IPS-NIHi7 (cell line): ENCODE measurements around the gene ESRRA.

Source experiments
- DNase-seq: peaks from one replicate; pipeline ENCODE4 v3.0.0; 2012; ENCODE audit warnings: mixed read lengths; ENCODE audit errors: extremely low spot score

Gene ESRRA

DNA sequence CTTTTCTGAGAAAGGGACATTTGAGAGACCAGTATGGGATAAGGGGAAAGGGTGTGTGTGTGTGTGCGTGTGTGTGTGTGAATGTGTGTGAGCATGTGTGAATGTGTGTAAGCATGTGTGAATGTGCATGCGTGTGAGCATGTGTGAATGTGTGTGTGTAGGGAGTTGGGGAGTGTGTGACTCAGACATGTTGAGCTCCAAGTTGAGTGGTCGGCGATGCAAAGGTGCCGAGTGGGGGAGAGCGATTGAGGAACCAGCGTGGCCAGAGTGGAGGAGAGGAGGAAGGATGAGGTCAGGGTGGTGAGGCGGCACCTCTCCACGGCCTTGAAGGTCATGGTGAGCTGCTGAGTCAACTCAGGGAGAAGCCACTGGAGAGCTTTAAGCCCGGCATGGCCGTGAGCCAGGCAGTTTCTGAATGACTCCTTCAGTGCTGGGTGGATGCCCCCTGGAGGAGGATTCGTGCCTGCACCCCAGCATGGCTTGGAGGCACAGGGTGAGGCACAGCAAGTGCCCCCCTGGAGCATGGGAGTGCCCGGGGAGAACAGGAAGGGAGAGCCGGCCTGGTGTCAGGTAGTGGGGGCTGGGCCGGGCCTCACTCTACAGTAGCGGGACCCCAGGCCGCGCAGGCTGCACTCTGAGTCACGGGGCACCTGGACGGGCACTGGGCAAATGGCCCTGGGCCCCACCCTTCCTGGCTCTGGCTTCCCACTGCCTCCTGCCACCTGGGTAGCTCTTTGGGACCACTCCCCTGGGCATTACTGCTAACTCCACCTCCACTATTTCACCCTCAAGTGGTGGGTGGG, 26.4 kb downstream of the ESRRA start:
- peak; percentile 66 for DNase-seq

DNA sequence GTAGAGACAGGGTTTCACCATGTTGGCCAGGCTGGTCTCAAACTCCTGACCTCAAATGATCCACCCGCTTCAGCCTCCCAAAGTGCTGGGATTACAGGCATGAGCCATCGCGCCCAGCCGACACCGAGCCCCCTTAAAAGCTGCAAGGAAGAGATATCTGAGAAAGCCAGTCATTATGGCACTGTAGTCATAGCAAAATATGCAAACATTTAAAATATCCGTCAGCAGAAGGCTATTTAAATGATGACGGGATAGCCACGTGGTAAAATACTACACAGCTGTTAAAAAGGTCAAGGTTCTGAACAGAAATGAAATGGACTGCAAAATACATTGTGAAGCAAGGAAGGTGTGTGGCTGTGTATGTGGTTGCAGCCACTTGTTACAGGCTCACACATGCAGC, 28.2 kb downstream of the ESRRA start:
- no peak for DNase-seq

DNA sequence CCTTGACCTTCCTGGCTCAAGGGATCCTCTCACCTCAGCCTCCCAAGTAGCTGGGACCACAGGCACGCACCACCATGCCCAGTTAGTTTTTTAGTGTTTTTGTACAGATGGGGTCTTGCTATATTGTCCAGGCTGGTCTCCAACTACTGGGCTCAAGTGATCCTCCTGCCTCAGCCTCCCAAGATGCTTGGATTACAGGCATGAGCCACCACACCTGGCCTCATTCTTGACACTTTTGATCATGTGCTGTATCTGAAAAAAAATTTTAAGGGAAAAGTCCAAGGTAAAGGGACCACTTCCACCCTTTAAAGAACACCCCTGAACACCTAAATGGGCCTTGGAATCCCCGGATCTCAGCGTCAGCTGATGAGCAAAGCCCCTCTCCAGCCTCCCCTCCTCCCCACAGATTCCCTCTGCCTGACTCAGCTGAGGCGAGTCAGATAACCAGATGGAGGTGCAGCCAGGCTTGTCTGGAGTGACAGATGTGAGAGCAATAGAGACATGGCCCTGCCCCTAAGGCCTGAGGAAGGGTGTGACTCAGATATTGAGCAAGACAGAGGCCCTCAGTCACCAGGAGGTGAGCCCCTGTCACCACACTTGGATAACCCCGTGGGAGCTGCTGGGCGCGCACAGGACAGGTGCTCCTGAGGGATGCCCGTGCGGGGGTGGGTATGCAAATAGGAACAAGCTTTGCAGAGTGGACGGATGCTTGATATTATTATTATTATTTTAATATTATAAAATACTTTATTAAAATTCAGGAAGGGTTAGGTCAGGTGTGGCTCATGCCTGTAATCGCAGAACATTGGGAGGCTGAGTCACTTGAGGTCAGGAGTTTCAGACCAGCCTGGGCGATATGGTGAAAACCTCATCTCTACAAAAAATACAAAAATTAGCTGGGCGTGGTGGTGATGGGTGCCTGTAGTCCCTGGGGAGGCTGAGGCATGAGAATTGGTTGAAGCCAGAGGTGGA, 29.7 kb downstream of the ESRRA start:
- DNase-seq = peak; percentile 73

DNA sequence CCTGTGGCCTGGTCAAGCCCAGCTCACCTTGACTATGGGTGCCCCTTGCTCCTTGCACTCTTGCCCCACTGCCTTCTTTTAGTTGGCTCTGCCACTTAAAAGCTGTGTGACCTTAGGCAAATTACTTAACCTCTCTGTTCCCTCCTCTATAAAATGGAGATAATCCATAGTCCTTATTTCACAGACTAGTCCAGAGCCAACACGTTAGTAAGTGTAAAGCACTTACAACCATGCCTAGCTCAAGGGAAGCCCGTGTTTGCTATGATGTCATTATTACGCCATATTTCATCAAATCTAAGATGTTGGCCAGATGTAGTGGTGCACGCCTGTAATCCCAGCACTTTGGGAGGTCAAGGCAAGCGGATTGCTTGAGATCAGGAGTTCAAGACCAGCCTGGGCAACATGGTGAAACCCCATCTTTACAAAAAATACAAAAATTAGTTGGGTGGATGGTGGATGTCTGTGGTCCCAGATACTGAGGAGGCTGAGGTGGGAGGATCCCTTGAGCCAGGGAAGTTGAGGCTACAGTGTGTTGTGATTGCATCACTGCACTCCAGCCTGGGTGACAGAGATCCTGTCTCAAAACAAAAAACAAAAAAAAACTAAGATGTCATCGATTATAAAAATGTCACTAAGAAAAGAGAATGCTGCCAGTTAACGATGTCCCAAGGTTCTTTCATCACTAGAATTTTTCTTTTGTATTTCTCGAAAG, 32.4 kb downstream of the ESRRA start:
- DNase-seq = no peak

DNA sequence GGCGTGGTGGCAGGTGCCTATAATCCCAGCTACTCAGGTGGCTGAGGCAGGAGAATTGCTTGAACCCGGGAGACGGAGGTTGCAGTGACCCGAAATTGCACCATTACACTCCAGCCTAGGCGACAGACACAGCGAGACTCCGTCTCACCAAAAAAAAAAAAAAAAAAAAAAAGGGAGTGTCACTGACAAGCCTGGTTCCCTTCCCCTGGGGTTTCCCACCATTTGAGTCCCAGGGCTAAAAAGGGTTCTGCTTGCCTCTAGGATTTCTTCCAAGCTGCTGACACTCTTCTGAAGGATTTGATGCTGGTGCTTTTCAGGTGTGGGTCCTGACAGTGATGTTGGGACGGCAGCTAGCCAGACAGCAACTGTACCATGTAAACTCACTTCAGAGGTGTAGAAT, 33.4 kb downstream of the ESRRA start:
- no peak for DNase-seq

DNA sequence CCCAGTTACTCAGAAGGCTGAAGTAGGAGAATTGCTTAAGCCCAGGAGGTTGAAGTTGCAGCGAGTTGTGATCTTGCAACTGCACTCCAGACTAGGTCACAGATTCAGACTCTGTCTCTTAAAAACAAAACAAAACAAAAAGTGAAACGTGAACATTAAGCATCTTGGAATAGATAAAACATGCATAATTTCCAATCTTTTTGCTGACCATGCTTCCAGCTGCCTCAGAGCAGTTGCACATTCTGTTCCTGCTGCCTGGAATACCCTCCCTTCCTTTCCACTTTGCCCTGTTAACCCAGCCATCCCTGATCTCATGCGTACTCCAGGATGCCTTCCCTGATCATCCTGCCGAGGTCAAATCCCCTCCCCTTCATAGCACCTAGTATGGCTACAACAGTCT, 34.0 kb downstream of the ESRRA start:
- no peak for DNase-seq

DNA sequence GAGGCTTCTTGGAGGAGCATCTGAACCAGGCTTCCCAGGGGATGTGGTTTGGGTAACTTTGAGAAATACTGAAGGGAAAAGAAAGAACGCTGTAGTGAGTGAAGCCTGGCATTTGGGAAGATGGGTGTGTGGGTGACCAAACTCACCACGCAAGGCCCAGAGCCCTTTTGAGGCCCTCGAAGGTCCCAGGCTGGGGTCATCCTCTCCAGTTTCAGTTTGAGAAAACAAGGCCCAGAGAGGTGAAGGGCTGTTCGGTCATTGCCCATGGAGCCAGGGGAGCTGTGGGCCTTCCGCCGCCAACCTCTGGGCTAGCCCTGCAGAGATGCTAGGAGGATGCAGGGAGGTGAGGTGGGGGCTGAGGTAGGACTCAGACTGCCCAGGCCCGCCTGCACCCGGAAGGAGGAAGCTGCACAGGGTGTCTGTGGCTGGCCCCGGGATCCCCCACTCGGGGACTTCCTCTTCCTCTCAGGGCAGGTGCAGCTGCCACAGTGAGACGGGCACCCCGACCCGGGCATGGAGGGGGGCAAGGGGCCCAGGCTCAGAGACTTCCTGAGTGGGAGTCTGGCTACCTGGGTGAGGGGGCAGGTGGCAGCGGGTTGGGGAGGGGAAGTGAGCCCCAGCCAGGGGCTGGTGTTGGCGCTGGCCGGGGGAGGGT, 34.6 kb downstream of the ESRRA start, which contains the start of gene CCDC88B:
TSS of gene CCDC88B (plus strand) at position 451 of the 655 bp plus-strand sequence. CDS start at position 514, 63 bp downstream.
- DNase-seq = no peak

DNA sequence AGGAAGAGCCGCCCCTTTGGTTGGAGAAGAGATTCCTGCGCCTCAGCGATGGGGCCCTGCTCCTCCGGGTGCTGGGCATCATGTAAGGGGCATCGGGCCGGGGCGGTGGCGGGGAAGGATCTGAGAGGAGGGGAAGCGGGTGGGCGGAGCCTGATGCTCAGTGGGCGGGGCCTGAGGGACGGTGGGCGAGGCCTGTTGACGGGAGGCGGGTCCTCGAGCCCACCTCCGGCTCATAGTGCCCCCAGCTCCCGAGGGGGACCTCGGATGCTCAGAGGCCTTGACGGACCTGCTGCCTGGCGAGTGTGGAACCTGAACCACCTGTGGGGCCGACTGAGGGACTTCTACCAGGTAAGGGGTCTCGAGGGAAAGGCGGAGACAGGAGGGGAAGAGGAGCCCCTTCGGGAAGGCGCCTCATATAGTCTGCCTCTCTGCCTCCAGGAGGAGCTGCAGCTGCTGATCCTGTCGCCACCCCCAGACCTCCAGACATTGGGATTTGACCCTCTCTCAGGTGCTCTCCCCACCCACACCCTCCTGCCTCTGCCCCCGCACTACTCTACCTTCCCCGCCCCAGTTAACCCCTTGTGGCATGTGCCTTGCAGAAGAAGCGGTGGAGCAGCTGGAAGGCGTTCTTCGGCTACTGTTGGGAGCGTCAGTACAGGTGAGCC, 35.5 kb downstream of the ESRRA start:
- peak; percentile 87 for DNase-seq

DNA sequence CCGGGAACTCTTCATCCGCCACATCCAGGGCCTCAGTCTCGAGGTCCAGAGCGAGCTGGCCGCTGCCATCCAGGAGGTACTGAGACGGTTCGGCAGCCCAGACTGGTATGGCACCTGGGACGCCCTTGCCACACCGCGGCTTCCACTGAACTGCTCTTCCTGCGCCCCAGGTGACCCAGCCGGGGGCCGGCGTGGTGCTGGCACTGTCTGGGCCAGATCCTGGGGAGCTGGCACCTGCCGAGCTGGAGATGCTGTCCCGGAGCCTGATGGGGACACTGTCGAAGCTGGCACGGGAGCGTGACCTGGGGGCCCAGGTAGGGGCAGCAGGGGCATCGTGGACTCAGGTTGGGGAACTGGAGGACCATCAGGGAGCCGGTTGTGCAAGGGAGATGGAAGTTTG, 36.1 kb downstream of the ESRRA start:
- no peak for DNase-seq

DNA sequence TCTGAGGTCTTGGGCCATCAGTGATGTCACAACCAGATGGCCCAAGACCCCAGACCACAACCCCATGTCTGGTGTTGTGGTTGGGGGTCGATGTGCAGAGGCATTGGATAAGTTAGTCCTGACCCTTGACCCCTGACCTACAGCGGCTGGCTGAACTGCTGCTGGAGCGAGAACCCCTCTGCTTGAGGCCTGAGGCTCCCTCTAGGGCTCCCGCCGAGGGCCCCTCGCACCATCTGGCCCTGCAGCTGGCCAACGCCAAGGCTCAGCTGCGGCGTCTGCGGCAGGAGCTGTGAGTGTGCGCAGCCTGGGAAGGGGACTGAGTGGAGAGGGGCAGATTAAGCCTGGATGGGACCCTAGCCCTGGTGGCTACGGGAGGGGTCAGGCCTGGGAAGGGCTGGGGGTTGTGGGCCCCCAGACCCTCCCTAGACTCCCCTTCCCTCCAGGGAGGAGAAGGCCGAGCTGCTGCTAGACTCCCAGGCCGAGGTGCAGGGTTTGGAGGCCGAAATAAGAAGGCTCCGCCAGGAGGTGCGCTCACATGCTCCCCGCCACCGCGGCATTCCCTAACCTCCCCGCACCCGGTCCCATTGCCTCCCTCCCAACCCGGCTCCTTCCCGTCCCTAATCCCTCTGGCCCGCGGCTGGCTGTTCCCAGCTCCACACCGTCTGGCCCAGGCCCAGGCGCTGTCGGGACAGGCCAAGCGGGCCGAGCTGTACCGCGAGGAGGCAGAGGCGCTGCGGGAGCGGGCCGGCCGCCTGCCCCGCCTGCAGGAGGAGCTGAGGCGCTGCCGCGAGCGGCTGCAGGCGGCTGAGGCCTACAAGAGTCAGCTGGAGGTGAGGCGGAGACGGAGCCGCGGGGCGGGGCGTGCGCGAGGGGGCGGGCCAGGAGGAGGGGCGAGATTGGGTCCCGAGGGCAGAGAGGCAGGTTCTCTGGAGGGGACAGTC, 36.8 kb downstream of the ESRRA start:
- DNase-seq = peak; percentile 93

DNA sequence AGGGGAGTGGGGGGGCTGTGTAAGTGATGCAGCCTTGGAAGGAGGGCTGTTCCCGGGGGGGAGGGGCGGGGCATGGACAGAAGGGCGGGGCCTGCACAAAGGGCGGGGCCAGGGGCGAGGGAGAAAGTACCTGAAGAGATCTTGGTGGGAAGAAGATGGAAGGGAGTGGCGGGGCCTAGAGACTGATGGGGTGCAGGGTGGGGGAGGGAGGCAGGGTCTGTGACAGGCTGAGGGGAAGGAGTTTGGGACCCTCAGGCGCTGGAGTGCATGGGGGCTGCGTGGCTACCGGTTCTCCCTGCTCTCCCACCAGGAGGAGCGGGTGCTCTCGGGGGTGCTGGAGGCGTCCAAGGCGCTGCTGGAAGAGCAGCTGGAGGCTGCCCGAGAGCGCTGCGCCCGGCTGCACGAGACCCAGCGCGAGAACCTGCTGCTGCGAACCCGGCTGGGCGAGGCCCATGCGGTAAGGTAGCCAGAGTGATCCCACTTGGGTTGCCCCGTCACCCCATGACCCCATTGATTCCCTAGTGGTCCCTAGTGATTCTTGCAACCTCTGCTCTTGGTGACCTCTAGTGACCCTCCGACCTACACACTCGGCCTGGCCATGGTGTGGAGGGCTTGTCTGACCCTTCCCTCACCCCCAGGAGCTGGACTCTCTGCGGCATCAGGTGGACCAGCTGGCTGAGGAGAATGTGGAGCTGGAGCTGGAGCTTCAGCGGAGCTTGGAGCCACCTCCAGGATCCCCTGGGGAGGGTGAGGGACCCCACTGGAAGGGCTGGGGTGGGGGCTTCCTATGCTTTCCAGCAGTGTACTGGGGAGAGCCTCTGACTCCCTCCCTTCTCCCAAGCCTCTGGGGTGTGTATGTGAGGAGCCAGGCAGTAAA, 37.8 kb downstream of the ESRRA start:
- DNase-seq = peak; percentile 73

DNA sequence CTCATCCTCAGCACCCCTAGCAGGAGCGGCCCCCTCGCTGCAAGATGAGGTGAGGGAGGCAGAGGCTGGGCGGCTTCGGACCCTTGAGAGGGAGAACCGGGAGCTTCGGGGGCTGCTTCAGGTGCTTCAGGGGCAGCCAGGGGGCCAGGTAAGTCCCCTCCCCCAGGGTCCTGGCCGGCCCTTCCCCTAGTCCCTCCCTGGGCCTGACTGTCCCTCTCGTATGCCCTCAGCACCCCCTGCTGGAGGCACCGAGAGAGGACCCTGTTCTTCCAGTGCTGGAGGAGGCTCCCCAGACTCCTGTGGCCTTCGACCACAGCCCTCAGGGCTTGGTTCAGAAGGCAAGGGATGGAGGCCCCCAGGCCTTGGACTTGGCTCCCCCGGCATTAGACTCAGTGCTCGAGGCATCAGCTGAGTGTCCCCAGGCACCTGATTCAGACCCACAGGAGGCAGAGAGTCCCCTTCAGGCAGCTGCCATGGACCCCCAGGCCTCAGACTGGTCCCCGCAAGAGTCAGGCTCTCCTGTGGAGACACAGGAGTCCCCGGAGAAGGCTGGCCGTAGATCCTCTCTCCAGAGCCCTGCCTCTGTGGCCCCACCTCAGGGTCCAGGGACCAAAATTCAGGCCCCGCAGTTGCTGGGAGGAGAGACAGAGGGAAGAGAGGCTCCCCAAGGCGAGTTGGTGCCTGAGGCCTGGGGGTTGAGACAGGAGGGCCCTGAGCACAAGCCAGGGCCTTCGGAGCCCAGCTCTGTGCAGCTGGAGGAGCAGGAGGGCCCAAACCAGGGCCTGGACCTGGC, 38.6 kb downstream of the ESRRA start:
- DNase-seq = peak; percentile 56

DNA sequence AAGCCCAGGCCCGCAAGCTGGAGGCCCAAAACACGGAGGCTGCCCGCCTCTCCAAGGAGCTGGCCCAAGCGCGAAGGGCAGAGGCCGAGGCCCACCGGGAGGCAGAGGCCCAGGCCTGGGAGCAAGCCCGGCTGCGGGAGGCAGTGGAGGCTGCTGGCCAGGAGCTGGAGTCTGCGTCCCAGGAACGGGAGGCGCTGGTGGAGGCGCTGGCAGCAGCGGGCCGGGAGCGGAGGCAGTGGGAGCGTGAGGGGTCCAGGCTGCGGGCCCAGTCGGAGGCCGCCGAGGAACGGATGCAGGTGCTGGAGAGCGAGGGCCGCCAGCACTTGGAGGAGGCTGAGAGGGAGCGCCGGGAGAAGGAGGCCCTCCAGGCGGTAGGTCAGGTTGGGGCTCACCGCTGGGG, 39.5 kb downstream of the ESRRA start:
- DNase-seq = no peak

DNA sequence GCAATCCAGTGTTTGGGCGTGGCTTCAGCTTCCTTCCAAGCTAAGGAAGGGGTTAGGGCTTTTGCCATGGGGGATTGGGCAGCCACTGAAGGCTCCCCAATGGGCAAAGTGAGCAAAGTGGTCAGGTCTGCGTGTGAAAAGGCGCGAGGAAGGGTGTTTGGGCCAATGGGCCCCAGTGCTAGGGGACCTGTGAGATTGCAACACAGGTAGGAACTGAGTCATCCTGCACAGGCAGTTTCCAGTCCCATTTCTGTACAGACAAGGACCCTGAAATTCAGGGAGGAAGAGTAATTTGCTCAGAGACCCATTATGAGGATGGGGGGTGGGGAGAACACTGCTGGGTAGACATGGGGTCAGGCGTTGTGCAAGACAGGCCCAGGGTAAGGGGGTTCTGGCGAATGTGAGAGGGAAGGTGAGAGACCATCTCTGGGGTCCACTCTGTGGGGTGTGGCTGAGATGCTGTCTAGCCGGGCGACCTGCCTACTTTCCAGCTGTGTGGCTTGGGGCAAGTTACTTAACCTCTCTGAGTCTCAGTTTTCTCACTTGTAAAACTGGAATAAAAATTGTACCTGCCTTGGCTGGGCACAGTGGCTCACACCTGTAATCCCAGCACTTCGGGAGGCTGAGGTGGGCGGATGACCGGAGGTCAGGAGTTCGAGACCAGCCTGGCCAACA, 42.0 kb downstream of the ESRRA start:
- no peak for DNase-seq

DNA sequence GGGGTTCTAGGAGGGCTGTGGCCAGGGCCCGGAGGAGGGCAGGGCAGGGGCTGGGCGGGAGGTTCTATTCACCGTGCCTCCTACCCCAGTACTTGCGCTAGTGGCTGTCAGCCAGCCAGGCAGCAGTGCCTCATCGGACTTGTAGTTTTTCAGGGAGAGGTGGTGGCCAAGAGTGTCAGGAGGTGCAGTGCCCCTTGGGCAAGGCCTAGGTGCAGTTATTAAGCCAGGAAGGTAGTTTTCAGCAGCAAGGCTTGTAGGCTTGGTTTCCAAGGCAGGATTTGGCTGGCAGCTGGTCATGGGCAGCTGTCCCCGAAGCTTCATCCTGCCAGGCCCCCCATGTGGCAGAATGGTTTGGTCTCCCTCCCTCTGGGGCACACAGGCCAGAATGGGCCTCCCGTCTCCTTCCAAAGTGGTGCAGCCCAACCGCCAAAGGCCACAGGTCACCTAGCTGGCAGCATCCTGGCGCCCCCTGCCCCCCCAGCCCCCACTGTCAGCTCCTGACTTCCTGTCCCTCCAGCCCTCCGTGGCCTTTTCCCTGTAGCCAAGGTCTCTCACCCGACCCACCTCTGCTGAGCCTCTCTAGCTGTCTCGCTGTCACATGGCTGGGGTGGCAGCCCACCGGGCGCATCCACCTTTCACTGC, 43.2 kb downstream of the ESRRA start:
- no peak for DNase-seq

DNA sequence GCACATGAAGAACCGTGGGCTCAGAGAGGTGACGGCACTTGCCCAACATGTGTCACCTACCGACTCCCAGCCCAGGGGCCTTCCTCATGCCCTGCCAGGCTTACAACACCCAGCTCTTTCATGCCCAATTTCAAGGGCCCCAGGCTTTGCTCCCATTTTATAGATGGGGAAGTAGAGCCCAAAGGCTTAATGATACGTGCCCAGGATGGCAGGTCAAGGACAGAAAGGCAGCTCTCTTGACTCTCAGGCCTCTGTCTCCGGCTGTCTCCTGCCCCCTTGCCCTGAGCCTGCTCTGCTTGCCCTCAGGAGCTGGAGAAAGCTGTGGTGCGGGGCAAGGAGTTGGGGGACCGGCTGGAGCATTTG, 43.7 kb downstream of the ESRRA start:
- DNase-seq = no peak

DNA sequence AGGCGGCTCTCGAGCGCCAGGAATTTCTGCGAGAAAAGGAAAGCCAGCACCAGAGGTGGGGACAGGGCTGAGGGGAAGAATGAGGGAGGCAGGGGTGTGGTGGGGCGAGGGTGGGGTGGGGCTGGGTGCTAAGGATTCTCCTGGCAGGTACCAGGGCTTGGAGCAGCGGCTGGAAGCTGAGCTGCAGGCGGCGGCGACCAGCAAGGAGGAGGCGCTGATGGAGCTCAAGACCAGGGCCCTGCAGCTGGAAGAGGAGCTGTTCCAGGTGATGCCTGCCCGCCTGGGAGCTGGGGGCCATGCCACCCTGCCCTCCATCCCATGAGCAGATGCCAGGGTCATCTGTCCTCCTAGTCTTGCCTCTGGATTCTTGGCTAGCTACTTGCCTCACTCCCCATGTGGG, 44.1 kb downstream of the ESRRA start:
- no peak for DNase-seq
